Trophoblast cell (in vitro differentiated cells and primary cell): ENCODE results near the gene MOV10.
A peak's percentile ranks its signal among the peaks of the same experiment; 100 is the strongest.

Experiments used
- DNase-seq, 2 donors: peaks; one replicate each; pipeline ENCODE4 v3.0.0-alpha.2; 2016
- H2AFZ ChIP-seq: 2 replicates; pipeline ENCODE4 v1.6.1; 2013; ENCODE audit warnings: low read length, moderate library complexity, mild to moderate bottlenecking; ENCODE audit not compliant: insufficient read depth, poor library complexity
- H2AK5ac ChIP-seq: 2 replicates; pipeline ENCODE4 v1.6.1; 2013; ENCODE audit warnings: mild to moderate bottlenecking, low read length
- H2BK120ac ChIP-seq: 2 replicates; pipeline ENCODE4 v1.6.1; 2013; ENCODE audit warnings: low read length, mild to moderate bottlenecking, moderate library complexity; ENCODE audit not compliant: insufficient read depth, poor library complexity
- H2BK12ac ChIP-seq: 2 replicates; pipeline ENCODE4 v1.6.1; 2013; ENCODE audit warnings: mild to moderate bottlenecking, low read length, moderate library complexity
- H2BK5ac ChIP-seq: 2 replicates; pipeline ENCODE4 v1.6.1; 2013; ENCODE audit warnings: low read length, low read depth, moderate library complexity, mild to moderate bottlenecking; ENCODE audit not compliant: poor library complexity
- H3K14ac ChIP-seq: 2 replicates; pipeline ENCODE4 v1.6.1; 2013; ENCODE audit warnings: mild to moderate bottlenecking, low read length
- H3K18ac ChIP-seq: 2 replicates; pipeline ENCODE4 v1.6.1; 2013; ENCODE audit warnings: mild to moderate bottlenecking, low read length
- H3K23ac ChIP-seq: 2 replicates; pipeline ENCODE4 v1.6.1; 2013; ENCODE audit warnings: low read length
- H3K27ac ChIP-seq: 2 replicates; pipeline ENCODE4 v1.5.1; 2013; ENCODE audit warnings: low read depth, mild to moderate bottlenecking, inconsistent platforms, low read length, moderate library complexity
- H3K27me3 ChIP-seq: 2 replicates; pipeline ENCODE4 v1.6.1; 2013; ENCODE audit warnings: inconsistent platforms, mild to moderate bottlenecking, low read length, moderate library complexity; ENCODE audit not compliant: insufficient read depth
- H3K36me3 ChIP-seq, 2 experiments: 1 replicate in 1 of 2; 2 replicates in 1 of 2; pipeline ENCODE4 v1.6.1; 2013; ENCODE audit warnings: low read length in 2 of 2, mild to moderate bottlenecking in 2 of 2, moderate library complexity in 1 of 2; ENCODE audit not compliant: insufficient read depth in 2 of 2, control insufficient read depth in 1 of 2
- H3K4ac ChIP-seq: 2 replicates; pipeline ENCODE4 v1.6.1; 2013; ENCODE audit warnings: low read depth, mild to moderate bottlenecking, low read length, moderate library complexity
- H3K4me1 ChIP-seq, 2 experiments: 1 replicate in 1 of 2; 2 replicates in 1 of 2; pipeline ENCODE4 v1.6.1; 2013; ENCODE audit warnings: low read length in 2 of 2, mild to moderate bottlenecking in 2 of 2, moderate library complexity in 1 of 2; ENCODE audit not compliant: insufficient read depth in 2 of 2, control insufficient read depth in 1 of 2
- H3K4me2 ChIP-seq: 2 replicates; pipeline ENCODE4 v1.6.1; 2013; ENCODE audit warnings: inconsistent platforms, mild to moderate bottlenecking, low read length, moderate library complexity
- H3K4me3 ChIP-seq: 2 replicates; pipeline ENCODE4 v1.5.1; 2013; ENCODE audit warnings: mild to moderate bottlenecking, low read depth, low read length, inconsistent platforms
- H3K79me1 ChIP-seq: one replicate; pipeline ENCODE4 v1.6.1; 2013; ENCODE audit warnings: low read length
- H3K79me2 ChIP-seq: 2 replicates; pipeline ENCODE4 v1.6.1; 2013; ENCODE audit warnings: low read length, mild to moderate bottlenecking; ENCODE audit not compliant: control insufficient read depth, insufficient read depth, poor library complexity
- H3K9ac ChIP-seq: 2 replicates; pipeline ENCODE4 v1.6.1; 2013; ENCODE audit warnings: mild to moderate bottlenecking, low read length
- H3K9me3 ChIP-seq: 2 replicates; pipeline ENCODE4 v1.6.1; 2013; ENCODE audit warnings: low read depth, mild to moderate bottlenecking, control low read depth, inconsistent platforms, low read length; ENCODE audit not compliant: insufficient read depth
- H4K12ac ChIP-seq: 2 replicates; pipeline ENCODE4 v1.6.1; 2013; ENCODE audit warnings: low read depth, mild to moderate bottlenecking, low read length, moderate library complexity
- H4K8ac ChIP-seq: 2 replicates; pipeline ENCODE4 v1.6.1; 2013; ENCODE audit warnings: low read depth, mild to moderate bottlenecking, low read length, moderate library complexity
- H4K91ac ChIP-seq: one replicate; pipeline ENCODE4 v1.6.1; 2013; ENCODE audit warnings: low read depth, mild to moderate bottlenecking, low read length, moderate library complexity
- WGBS: extraction: QIAGEN DNeasy Blood & Tissue Kit; methylation state at CpG from one replicate; pipeline ENCODE4 v1.1.7; 2013; ENCODE audit warnings: missing lambda C conversion rate; ENCODE audit not compliant: insufficient read length, insufficient coverage; ENCODE audit errors: extremely low coverage; 5-methylcytosine and 5-hydroxymethylcytosine counted together

Gene MOV10

DNA sequence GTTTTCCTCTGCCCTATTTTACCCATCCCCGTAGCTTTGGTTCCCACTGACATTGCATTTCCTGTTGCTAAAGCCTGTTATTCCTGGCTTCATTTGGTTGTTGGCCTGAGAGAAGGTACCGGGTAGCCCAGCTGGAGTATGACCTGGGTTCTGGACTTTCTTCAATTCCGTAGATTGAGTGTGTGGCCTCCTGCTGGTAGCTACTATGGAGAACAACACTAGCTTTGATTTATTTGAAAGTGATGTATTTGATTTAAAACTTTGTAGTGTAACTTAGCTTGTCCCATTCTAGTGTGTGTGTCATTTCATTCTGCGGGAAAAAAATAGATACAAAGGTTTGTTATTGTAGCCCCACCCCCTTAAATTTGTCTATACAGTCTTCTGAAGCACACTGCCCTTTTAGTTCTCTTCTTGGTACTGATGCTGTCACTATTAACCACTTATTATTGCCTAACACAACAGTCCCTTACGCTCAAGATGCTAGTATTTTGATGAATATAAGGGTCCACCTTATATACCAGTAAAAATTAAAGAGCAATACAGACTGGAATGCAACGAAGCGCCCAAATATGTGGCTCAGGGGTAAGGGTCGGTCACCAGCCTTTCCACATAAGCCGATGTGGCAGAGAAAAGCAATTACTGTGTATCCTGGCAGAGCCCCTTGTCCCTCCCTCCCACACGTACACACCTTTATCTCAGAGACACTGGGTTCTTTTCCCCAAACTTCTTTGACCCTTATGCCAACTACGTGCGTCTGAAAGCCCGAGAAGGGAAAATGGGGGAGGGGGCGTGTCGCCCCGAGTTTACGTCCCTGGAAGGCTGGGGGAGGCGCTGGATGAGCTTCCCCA is 643 bp upstream of the MOV10 start:
- H3K4me2 ChIP-seq: peak overlapping the region; percentile 71
- H2BK120ac ChIP-seq: no peak overlapping the region
- H3K4me1 ChIP-seq: peaks cover 0 to 5% of the 10 kb centered on the region in 2 experiments
- H3K18ac ChIP-seq: peak overlapping the region; percentile 85
- H3K36me3 ChIP-seq: peaks cover 2 to 5% of the 10 kb centered on the region in 2 experiments
- no peak overlapping the region for H3K4ac ChIP-seq
- peak; percentile 23 to 59 for DNase-seq
- H4K91ac ChIP-seq: peak overlapping the region; percentile 76
- peak overlapping the region; percentile 20 for H2AFZ ChIP-seq
- no peak overlapping the region for H4K12ac ChIP-seq
- H3K23ac ChIP-seq: no peak overlapping the region
- peaks cover 14% of the 10 kb centered on the region for H3K79me1 ChIP-seq
- H3K14ac ChIP-seq: peak overlapping the region; percentile 52
- peaks cover 12% of the 10 kb centered on the region for H3K79me2 ChIP-seq
- no peak overlapping the region for H2BK12ac ChIP-seq
- peak overlapping the region; percentile 33 for H4K8ac ChIP-seq
- no peaks in the 10 kb centered on the region for H3K27me3 ChIP-seq
- WGBS: no CpG with 5 or more reads among the region's 18 CpGs
- H2AK5ac ChIP-seq: no peak overlapping the region
- H2BK5ac ChIP-seq: no peak overlapping the region
- no peaks in the 10 kb centered on the region for H3K9me3 ChIP-seq
- H3K9ac ChIP-seq: peak overlapping the region; percentile 50
- peak overlapping the region; percentile 68 for H3K27ac ChIP-seq
- peak overlapping the region; percentile 77 for H3K4me3 ChIP-seq

DNA sequence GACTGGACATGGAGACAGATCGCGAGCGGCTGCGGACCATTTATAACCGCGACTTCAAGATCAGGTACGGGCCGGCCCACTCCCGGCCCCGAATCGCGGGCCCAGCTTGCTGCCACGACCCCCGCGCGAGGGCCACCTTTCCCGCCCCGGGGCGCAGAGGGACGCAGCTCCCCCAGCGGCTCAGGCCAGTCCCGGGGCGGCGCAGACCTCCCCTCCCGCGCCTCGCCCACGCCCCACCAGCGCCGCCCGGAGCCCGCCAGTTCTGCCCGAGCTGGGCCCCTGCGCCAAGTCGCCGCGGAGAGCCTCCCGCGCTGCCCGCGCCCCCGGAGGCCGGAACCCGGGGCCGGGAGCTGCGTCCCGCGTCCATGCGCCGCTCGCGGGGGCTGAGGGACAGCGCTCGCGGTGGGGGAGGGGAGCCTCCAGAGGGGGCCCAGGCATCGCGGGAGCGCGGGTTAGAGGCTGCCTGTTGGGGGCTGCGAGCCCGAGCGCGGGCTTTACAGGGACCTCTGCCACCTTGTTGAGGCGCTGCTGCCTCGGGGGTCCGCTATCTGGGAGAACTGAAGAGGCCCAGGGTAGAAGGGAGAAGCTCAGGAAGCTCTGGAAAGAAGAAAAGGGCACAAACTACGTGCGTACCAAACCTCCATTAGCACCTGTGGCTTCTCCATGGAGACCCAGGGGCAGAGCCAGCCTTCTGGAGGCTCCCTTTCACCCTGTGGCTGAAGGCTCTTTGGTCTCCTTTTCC is 698 bp downstream of the MOV10 start:
- H3K4me2 ChIP-seq: peak overlapping the region; percentile 71
- H3K9me3 ChIP-seq: no peaks in the 10 kb centered on the region
- no peak overlapping the region for H2BK12ac ChIP-seq
- H3K23ac ChIP-seq: no peak overlapping the region
- peak overlapping the region; percentile 77 for H3K4me3 ChIP-seq
- no peak overlapping the region for H2AK5ac ChIP-seq
- peak overlapping the region; percentile 56 for H2BK120ac ChIP-seq
- H2BK5ac ChIP-seq: peak overlapping the region; percentile 13
- H3K27me3 ChIP-seq: no peaks in the 10 kb centered on the region
- DNase-seq: no peak
- peak overlapping the region; percentile 24 for H4K8ac ChIP-seq
- no CpG with 5 or more reads among the region's 68 CpGs for WGBS
- no peaks in the 10 kb centered on the region for H3K36me3 ChIP-seq
- H3K27ac ChIP-seq: peak overlapping the region; percentile 68
- peak overlapping the region; percentile 61 for H2AFZ ChIP-seq
- peaks cover 0 to 5% of the 10 kb centered on the region in 2 experiments for H3K4me1 ChIP-seq
- H3K14ac ChIP-seq: peak overlapping the region; percentile 89
- peak overlapping the region; percentile 76 for H4K91ac ChIP-seq
- H3K18ac ChIP-seq: peak overlapping the region; percentile 83
- peak overlapping the region; percentile 48 for H3K9ac ChIP-seq
- peaks cover 14% of the 10 kb centered on the region for H3K79me1 ChIP-seq
- H3K79me2 ChIP-seq: peaks cover 12% of the 10 kb centered on the region
- peak overlapping the region; percentile 43 for H3K4ac ChIP-seq
- peak overlapping the region; percentile 17 for H4K12ac ChIP-seq

- no peak overlapping the region for H4K8ac ChIP-seq
- no peaks in the 10 kb centered on the region for H3K36me3 ChIP-seq
- no peak overlapping the region for H3K4ac ChIP-seq
- no peak overlapping the region for H2AK5ac ChIP-seq
- H3K18ac ChIP-seq: no peak overlapping the region
- H4K91ac ChIP-seq: no peak overlapping the region
- H3K27me3 ChIP-seq: no peaks in the 10 kb centered on the region
- H2BK120ac ChIP-seq: no peak overlapping the region
- no peak overlapping the region for H3K27ac ChIP-seq
- H2AFZ ChIP-seq: peak overlapping the region; percentile 61
- peak overlapping the region; percentile 71 for H3K4me2 ChIP-seq
- H3K79me2 ChIP-seq: peaks cover 12% of the 10 kb centered on the region
- H3K14ac ChIP-seq: peak overlapping the region; percentile 89
- H3K9me3 ChIP-seq: no peaks in the 10 kb centered on the region
- H4K12ac ChIP-seq: no peak overlapping the region
- peaks cover 0 to 5% of the 10 kb centered on the region in 2 experiments for H3K4me1 ChIP-seq
- peaks cover 14% of the 10 kb centered on the region for H3K79me1 ChIP-seq
- WGBS: no CpG with 5 or more reads among the region's 7 CpGs
- peak overlapping the region; percentile 48 for H3K9ac ChIP-seq
- DNase-seq: no peak
- no peak overlapping the region for H2BK5ac ChIP-seq
- no peak overlapping the region for H3K23ac ChIP-seq
- H3K4me3 ChIP-seq: peak overlapping the region; percentile 77
- no peak overlapping the region for H2BK12ac ChIP-seq
Observed at GRCh38 chr1:112675728-112676381, 1.4 kb downstream of the MOV10 start.

DNA sequence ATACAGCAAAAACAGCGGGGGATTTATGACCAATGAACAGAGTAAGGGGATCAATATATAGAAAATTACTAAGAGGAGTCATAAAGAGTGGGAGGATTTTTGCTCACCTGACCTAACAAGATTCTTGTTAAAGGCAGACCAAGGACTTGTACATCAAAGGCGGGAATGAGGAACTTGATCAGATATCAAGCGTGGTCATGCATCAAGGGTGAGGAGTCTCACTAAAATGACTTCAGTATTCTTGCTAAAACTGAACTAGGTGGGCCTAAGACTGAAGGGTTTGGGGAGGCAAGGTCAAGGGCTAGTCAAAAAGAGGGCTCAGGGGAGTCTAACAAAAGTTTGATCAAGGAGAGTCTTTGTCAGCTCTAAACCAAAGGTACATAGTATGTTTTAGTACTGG is 2.1 kb downstream of the MOV10 start:
- Histone ChIP-seq H4K8ac (no peak overlapping the region), H2BK120ac (no peak overlapping the region), H3K4me1 (peaks cover 0 to 5% of the 10 kb centered on the region in 2 experiments), H3K36me3 (no peaks in the 10 kb centered on the region), H3K23ac (no peak overlapping the region), H3K4me3 (no peak overlapping the region), H3K79me1 (peaks cover 14% of the 10 kb centered on the region), H3K79me2 (peaks cover 12% of the 10 kb centered on the region), H3K9ac (no peak overlapping the region), H2AFZ (no peak overlapping the region), H2BK12ac (no peak overlapping the region), H3K27ac (no peak overlapping the region), H3K18ac (no peak overlapping the region), H3K14ac (no peak overlapping the region), H2BK5ac (no peak overlapping the region), H4K12ac (no peak overlapping the region), H4K91ac (no peak overlapping the region), H3K4ac (no peak overlapping the region), H3K27me3 (no peaks in the 10 kb centered on the region), H2AK5ac (no peak overlapping the region), H3K9me3 (no peaks in the 10 kb centered on the region), H3K4me2 (no peak overlapping the region)
- no CpG with 5 or more reads among the region's 3 CpGs for WGBS
- no peak for DNase-seq
